Neural cell (in vitro differentiated cells): Measurements from ENCODE around the gene RASA4B.
"Not testable (repeated sequence)": the region's sequence is repeated elsewhere in the genome, so short reads cannot be mapped to it uniquely, and the experiment has no call there.

Experiments used
- CTCF ChIP-seq: fragments of 450-650 bp; IDR thresholded peaks from 2 replicates; pipeline ENCODE4 v1.5.1; 2014; ENCODE audit warnings: antibody characterized with exemption, mild to moderate bottlenecking, moderate library complexity; ENCODE audit not compliant: poor library complexity, severe bottlenecking
- EP300 ChIP-seq: fragments of 450-650 bp; conservative IDR thresholded peaks from 2 replicates; pipeline ENCODE4 v1.6.1; 2014; ENCODE audit warnings: antibody characterized with exemption, mild to moderate bottlenecking, moderate library complexity; ENCODE audit not compliant: poor library complexity, severe bottlenecking
- EZH2 ChIP-seq: fragments of 200-600, 300-800 bp; shearing (Covaris generic), sonication (generic); IDR thresholded peaks from 2 replicates; pipeline ENCODE4 v1.6.1; 2014; ENCODE audit warnings: antibody characterized with exemption, low read length, borderline replicate concordance, mild to moderate bottlenecking; ENCODE audit not compliant: insufficient read depth, poor library complexity, severe bottlenecking
- RAD21 ChIP-seq: fragments of 450-650 bp; conservative IDR thresholded peaks from 2 replicates; pipeline ENCODE4 v1.6.1; 2014; ENCODE audit warnings: antibody characterized with exemption, mild to moderate bottlenecking, moderate library complexity
- REST ChIP-seq: IDR thresholded peaks from 2 replicates; pipeline ENCODE4 v1.6.1; 2012; ENCODE audit warnings: borderline replicate concordance
- TAF1 ChIP-seq: IDR thresholded peaks from 2 replicates; pipeline ENCODE4 v1.6.1; 2012; ENCODE audit warnings: low read depth

GRCh38 chr7:102514881-102515721, 2.5 kb downstream of the RASA4B start:
- not testable (repeated sequence) for TF ChIP-seq CTCF, EZH2, TAF1, REST, RAD21, EP300
